PFSK-1 (cell line): ENCODE measurements around the gene LY9.

Experiments
- POLR2AphosphoS5 ChIP-seq: IDR thresholded peaks from 2 replicates; pipeline ENCODE4 v1.6.1; 2012; ENCODE audit warnings: low read depth, mild to moderate bottlenecking, control low read depth, low read length, moderate library complexity
- SIN3A ChIP-seq: IDR thresholded peaks from 2 replicates; pipeline ENCODE4 v1.6.1; 2012; ENCODE audit warnings: mild to moderate bottlenecking, low read length, moderate library complexity, borderline replicate concordance; ENCODE audit not compliant: insufficient read depth
- TAF1 ChIP-seq: IDR thresholded peaks from 2 replicates; pipeline ENCODE4 v1.6.1; 2012; ENCODE audit warnings: low read length, control low read depth, borderline replicate concordance; ENCODE audit not compliant: insufficient read depth
- TF ChIP-seq, protein P1 (sequence below), 2 experiments: IDR thresholded peaks; 2 replicates each; pipeline versions ENCODE4 v1.6.1 to v1.8.0; 2011 to 2012; ENCODE audit warnings: low read depth in 2 of 2, low read length in 2 of 2, control low read depth in 1 of 2, inconsistent platforms in 1 of 2, mild to moderate bottlenecking in 1 of 2, moderate library complexity in 1 of 2; ENCODE audit not compliant: insufficient read depth in 1 of 2

DNA sequence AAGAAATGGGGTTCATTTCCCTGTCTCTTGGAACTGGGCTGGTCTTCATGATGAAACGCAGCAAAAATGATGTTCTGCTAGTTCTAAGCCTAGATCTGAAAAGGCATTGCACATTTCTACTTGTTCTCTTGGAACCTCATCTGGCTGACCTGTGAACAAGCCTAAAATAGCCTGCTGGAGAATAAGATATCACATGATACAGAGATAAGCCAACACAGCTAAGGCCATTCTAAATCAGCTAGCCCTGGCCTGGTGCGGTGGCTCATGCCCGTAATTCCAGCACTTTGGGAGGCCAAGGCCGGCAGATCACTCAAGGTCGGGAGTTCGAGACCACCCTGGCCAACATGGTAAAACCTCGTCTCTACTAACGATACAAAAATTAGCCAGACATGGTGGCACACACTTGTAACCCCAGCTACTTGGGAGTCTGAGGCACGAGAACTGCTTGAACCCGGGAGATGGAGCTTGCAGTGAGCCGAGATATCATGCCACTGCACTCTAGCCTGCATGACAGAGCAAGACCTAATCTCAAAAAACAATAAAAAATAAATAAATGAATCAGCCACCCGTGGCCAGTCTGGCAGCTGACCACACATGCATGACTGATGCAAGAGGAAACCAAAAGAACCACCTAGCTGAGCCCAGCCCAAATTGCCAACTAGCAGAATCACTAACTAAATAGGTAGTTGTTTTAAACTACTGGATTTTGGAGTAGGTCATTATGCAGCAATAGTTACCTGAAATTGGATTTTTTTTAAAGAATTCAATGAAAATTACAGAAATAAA, 48.7 kb downstream of the LY9 start:
- TF ChIP-seq POLR2AphosphoS5 (no peak), TAF1 (no peak), SIN3A (no peak)
- TF ChIP-seq, protein P1, sequence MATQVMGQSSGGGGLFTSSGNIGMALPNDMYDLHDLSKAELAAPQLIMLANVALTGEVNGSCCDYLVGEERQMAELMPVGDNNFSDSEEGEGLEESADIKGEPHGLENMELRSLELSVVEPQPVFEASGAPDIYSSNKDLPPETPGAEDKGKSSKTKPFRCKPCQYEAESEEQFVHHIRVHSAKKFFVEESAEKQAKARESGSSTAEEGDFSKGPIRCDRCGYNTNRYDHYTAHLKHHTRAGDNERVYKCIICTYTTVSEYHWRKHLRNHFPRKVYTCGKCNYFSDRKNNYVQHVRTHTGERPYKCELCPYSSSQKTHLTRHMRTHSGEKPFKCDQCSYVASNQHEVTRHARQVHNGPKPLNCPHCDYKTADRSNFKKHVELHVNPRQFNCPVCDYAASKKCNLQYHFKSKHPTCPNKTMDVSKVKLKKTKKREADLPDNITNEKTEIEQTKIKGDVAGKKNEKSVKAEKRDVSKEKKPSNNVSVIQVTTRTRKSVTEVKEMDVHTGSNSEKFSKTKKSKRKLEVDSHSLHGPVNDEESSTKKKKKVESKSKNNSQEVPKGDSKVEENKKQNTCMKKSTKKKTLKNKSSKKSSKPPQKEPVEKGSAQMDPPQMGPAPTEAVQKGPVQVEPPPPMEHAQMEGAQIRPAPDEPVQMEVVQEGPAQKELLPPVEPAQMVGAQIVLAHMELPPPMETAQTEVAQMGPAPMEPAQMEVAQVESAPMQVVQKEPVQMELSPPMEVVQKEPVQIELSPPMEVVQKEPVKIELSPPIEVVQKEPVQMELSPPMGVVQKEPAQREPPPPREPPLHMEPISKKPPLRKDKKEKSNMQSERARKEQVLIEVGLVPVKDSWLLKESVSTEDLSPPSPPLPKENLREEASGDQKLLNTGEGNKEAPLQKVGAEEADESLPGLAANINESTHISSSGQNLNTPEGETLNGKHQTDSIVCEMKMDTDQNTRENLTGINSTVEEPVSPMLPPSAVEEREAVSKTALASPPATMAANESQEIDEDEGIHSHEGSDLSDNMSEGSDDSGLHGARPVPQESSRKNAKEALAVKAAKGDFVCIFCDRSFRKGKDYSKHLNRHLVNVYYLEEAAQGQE (IDR thresholded peaks at IDR 0.05; ENCODE audit: insufficient read depth in 1 of 2, low read depth in 2 of 2, low read length in 2 of 2), result no peak
